Tibial artery (tissue), 4 donors: ENCODE data around the gene COL4A5.

Experiments
- DNase-seq, 2 donors: peaks; one replicate each; pipeline ENCODE4 v3.0.0-alpha.2; 2019
- H3K27ac ChIP-seq, 2 donors: fragments of 200-600 bp; sonication (generic) in 1 of 2; 1 replicate in 1 of 2; 2 replicates in 1 of 2; pipeline ENCODE4 v1.5.1; 2018 to 2019; ENCODE audit warnings: mild to moderate bottlenecking in 1 of 2
- H3K27me3 ChIP-seq, 2 donors: fragments of 200-600 bp; sonication (generic) in 1 of 2; one replicate each; pipeline versions ENCODE4 v1.5.1 to v1.6.0; 2016 to 2019
- H3K36me3 ChIP-seq, 3 donors: fragments of 200-600 bp; sonication (generic) in 2 of 3; one replicate each; pipeline ENCODE4 v1.5.1; 2016 to 2019; ENCODE audit warnings: mild to moderate bottlenecking in 2 of 3
- H3K4me1 ChIP-seq, 4 donors: fragments of 200-600 bp; sonication (generic) in 2 of 4; 1 replicate in 3 of 4; 2 replicates in 1 of 4; pipeline ENCODE4 v1.5.1; 2016 to 2019
- H3K4me3 ChIP-seq, 2 donors: fragments of 200-600 bp; sonication (generic) in 1 of 2; 1 replicate in 1 of 2; 2 replicates in 1 of 2; pipeline ENCODE4 v1.5.1; 2018 to 2019; ENCODE audit warnings: mild to moderate bottlenecking in 2 of 2
- H3K9me3 ChIP-seq, 3 donors: fragments of 200-600 bp; sonication (generic) in 1 of 3; one replicate each; pipeline ENCODE4 v1.5.1; 2016 to 2019
- intact Hi-C: fragments of 100-400 bp; cut with DNase I; formaldehyde crosslinking; loops from one replicate; pipeline ENCODE4 v1.15.0; 2023; ENCODE audit warnings: low total_unique reads
- TF ChIP-seq, protein P1 (sequence below), 2 experiments: fragments of 200-600 bp in 1 of 2; fragments of 450-650 bp in 1 of 2; IDR thresholded peaks; one replicate each; pipeline ENCODE4 v1.5.1; 2017 to 2019; ENCODE audit warnings: antibody characterized with exemption in 2 of 2, mild to moderate bottlenecking in 1 of 2, moderate library complexity in 1 of 2

Gene COL4A5

DNA sequence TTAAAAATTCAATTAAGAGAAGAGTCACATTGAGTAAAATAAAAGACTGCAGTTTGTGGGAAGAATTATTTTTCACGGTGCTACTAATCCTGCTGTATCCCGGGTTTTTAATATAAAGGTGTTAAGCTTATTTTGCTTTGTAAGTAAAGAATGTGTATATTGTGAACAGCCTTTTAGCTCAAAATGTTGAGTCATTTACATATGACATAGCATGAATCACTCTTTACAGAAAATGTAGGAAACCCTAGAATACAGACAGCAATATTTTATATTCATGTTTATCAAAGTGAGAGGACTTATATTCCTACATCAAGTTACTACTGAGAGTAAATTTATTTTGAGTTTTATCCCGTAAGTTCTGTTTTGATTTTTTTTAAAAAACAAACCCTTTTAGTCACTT is 257.1 kb downstream of the COL4A5 start:
- Histone ChIP-seq H3K27ac (no peak overlapping the region), H3K4me3 (no peak overlapping the region), H3K36me3 (no peaks in the 10 kb centered on the region), H3K27me3 (no peaks in the 10 kb centered on the region), H3K9me3 (no peaks in the 10 kb centered on the region), H3K4me1 (no peaks in the 10 kb centered on the region)
- TF ChIP-seq, protein P1, sequence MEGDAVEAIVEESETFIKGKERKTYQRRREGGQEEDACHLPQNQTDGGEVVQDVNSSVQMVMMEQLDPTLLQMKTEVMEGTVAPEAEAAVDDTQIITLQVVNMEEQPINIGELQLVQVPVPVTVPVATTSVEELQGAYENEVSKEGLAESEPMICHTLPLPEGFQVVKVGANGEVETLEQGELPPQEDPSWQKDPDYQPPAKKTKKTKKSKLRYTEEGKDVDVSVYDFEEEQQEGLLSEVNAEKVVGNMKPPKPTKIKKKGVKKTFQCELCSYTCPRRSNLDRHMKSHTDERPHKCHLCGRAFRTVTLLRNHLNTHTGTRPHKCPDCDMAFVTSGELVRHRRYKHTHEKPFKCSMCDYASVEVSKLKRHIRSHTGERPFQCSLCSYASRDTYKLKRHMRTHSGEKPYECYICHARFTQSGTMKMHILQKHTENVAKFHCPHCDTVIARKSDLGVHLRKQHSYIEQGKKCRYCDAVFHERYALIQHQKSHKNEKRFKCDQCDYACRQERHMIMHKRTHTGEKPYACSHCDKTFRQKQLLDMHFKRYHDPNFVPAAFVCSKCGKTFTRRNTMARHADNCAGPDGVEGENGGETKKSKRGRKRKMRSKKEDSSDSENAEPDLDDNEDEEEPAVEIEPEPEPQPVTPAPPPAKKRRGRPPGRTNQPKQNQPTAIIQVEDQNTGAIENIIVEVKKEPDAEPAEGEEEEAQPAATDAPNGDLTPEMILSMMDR (IDR thresholded peaks at IDR 0.05) = no peak
- no peak for DNase-seq
- intact Hi-C loops = no loop called here

DNA sequence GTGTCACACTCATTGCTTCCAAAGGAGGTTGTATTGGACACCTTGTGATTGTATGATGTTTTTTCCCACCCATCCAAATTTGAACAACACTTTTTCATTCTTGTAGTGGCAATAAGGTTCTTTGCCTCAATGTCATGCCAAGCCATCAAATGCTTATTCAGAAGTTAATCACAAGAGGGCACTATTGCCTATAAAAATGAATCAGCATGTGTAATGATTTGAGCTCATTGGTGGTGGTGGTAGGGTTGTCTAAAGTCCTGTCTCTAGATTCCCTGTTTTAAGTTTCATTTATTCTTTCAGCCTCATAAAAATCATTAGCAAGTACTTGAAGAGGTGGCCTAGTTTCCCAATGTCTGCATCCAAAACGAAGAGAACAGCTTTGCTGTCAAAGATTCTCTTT is 259.7 kb downstream of the COL4A5 start:
- intact Hi-C loops = no loop called here

DNA sequence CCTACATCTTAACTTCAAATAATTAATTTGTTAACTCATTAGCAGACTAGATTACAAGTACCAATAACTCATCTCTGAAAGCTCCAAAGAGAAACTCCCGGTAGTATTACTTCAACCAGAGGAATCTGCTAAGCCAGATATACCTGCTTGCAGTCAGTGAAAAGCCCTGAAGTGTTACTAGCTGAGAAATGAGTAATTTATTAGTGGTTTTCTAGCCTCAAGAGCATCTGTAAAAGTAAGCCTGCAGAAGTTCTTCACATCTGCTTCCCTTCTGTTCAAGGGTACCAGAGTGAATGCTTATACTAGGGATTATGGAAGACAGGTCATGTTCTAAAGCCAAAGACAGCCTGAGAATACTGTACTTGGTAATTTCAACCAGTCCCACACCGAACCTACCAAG is 262.0 kb downstream of the COL4A5 start:
- Histone ChIP-seq H3K27me3 (no peaks in the 10 kb centered on the region), H3K36me3 (no peaks in the 10 kb centered on the region), H3K4me1 (no peaks in the 10 kb centered on the region), H3K27ac (no peak overlapping the region), H3K9me3 (no peaks in the 10 kb centered on the region), H3K4me3 (no peak overlapping the region)
- TF ChIP-seq, protein P1 (IDR thresholded peaks at IDR 0.05) = no peak
- intact Hi-C loops = no loop called here
- DNase-seq = no peak

More for the DNA sequence above, 259.7 kb downstream of the COL4A5 start:
- Histone ChIP-seq H3K4me1 (no peaks in the 10 kb centered on the region), H3K4me3 (no peak overlapping the region), H3K9me3 (no peaks in the 10 kb centered on the region), H3K27me3 (no peaks in the 10 kb centered on the region), H3K36me3 (no peaks in the 10 kb centered on the region), H3K27ac (no peak overlapping the region)
- no peak for DNase-seq
- TF ChIP-seq, protein P1 (IDR thresholded peaks at IDR 0.05) = peak in 1 of 2 experiments; percentile 18

DNA sequence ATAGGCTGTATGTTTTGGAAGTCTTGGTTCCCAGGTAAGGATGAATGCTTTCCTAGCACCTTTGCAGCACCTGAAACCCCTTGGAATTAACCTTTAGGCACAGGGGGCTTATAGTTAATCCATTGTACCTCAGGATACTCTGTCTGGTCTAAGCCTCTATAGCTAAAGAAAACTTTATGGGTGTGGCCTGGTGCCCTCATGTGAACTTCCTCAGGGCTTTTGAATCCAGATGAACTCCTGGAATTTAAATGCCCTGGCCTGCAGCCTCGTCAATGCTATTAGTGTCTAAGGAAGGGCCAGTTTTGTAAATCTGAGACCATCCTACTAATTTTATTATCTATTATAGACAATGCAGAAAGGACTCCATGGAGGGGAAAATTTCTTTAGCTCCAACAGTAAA is 262.9 kb downstream of the COL4A5 start:
- TF ChIP-seq, protein P1 (IDR thresholded peaks at IDR 0.05) = no peak
- no peak overlapping the region for H3K27ac ChIP-seq
- H3K4me3 ChIP-seq = no peak overlapping the region
- H3K36me3 ChIP-seq = no peaks in the 10 kb centered on the region
- DNase-seq = no peak
- no peaks in the 10 kb centered on the region for H3K27me3 ChIP-seq
- H3K4me1 ChIP-seq = no peaks in the 10 kb centered on the region
- H3K9me3 ChIP-seq = no peaks in the 10 kb centered on the region
- intact Hi-C loops = no loop called here

DNA sequence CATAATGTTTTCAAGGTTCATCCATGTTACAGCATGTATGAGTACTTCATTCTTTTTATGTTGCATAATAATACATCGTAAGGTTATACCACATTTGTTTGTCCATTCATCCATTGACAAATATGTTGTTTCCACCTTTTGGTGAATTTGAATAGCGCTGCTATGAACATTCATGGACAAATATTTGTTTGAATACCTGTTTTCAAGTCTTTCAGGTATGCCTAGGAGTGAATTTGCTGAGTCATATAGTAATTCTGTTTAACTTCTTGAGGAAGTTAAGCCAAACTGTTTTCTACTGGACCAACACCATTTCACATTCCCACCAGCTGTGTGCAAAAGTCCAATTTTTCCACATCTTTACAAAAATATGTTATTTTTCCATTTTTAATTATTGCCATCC is 265.2 kb downstream of the COL4A5 start:
- no peak overlapping the region for H3K4me3 ChIP-seq
- no peaks in the 10 kb centered on the region for H3K27me3 ChIP-seq
- intact Hi-C loops = no loop called here
- no peaks in the 10 kb centered on the region for H3K36me3 ChIP-seq
- no peaks in the 10 kb centered on the region for H3K9me3 ChIP-seq
- no peaks in the 10 kb centered on the region for H3K4me1 ChIP-seq
- TF ChIP-seq, protein P1 (IDR thresholded peaks at IDR 0.05) = no peak
- no peak overlapping the region for H3K27ac ChIP-seq
- no peak for DNase-seq

DNA sequence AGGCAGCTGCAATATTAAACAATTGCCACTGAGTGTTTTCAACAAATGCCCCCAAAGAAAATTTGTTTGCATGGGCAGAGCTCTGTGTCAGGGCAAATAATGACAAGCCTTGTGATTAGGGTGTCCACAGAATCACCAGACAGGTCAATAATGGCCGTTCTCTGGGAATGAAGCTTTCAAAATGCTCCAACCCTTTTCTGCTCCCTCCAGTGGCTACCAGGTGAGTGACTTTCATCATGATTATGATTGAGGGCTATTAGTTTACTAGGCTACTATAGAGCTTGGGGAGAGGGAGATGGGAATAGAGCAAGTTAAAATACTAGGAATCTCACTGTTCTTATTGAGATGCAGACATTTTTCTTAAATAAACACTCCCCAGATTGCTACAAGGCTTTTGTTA is 273.2 kb downstream of the COL4A5 start:
- Histone ChIP-seq H3K9me3 (peaks cover 0 to 6% (median 3%) of the 10 kb centered on the region in 3 donors), H3K36me3 (no peaks in the 10 kb centered on the region), H3K27ac (no peak overlapping the region), H3K4me3 (no peak overlapping the region), H3K27me3 (no peaks in the 10 kb centered on the region), H3K4me1 (no peaks in the 10 kb centered on the region)
- no peak for DNase-seq
- TF ChIP-seq, protein P1 (IDR thresholded peaks at IDR 0.05) = no peak
- intact Hi-C loops = no loop called here
